Activated naive CD4-positive, alpha-beta T cell (primary cell): ENCODE data around the gene SSR2.
"Not testable (repeated sequence)": the region's sequence is repeated elsewhere in the genome, so short reads cannot be mapped to it uniquely, and the experiment has no call there.

ENCODE experiments used
- DNase-seq, 4 experiments: peaks; one replicate each; lab custom pipeline; 2025; lab: John Stamatoyannopoulos, UW

The SSR2 gene

GRCh38 chr1:155993595-155993994 lies 27.2 kb downstream of the SSR2 start:
- DNase-seq, result no peak

- no peak for DNase-seq
Measured at GRCh38 chr1:155990005-155990739, 30.6 kb downstream of the SSR2 start.

GRCh38 chr1:155989242-155990004 lies 31.3 kb downstream of the SSR2 start:
- peak; percentile 35 to 70 (median 62) for DNase-seq

GRCh38 chr1:155984903-155985645 lies 35.7 kb downstream of the SSR2 start:
- not testable (repeated sequence) for DNase-seq

- no peak for DNase-seq
Measured at GRCh38 chr1:155984341-155984740, 36.4 kb downstream of the SSR2 start.

- DNase-seq, result no peak
Measured at GRCh38 chr1:155983191-155984024, 37.3 kb downstream of the SSR2 start.

- DNase-seq, result no peak
Measured at GRCh38 chr1:155982106-155982505, 38.6 kb downstream of the SSR2 start.

- DNase-seq, result peak in 1 of 4 experiments; percentile 23
Measured at GRCh38 chr1:155981266-155982088, 39.3 kb downstream of the SSR2 start.

GRCh38 chr1:155979597-155980343 lies 41.0 kb downstream of the SSR2 start:
- no peak for DNase-seq

GRCh38 chr1:155978973-155979429 lies 41.8 kb downstream of the SSR2 start:
- DNase-seq, result no peak

GRCh38 chr1:155978325-155978972 lies 42.3 kb downstream of the SSR2 start, which contains the start of gene ARHGEF2:
ARHGEF2 (minus strand) TSS chr1:155978547; CDS start chr1:155978427, 120 bp downstream.
- peak in 3 of 4 experiments; percentile 32 to 70 (median 55) for DNase-seq

GRCh38 chr1:155977690-155978324 lies 42.9 kb downstream of the SSR2 start:
- DNase-seq, result peak in 2 of 4 experiments; percentile 32 to 38

GRCh38 chr1:155976913-155977689 lies 43.6 kb downstream of the SSR2 start:
- peak in 1 of 4 experiments; percentile 16 for DNase-seq

GRCh38 chr1:155976062-155976912 lies 44.5 kb downstream of the SSR2 start:
- DNase-seq, result peak in 2 of 4 experiments; percentile 51 to 67

GRCh38 chr1:155975375-155976061 lies 45.2 kb downstream of the SSR2 start:
- no peak for DNase-seq
